Nephron progenitor cell (in vitro differentiated cells): Measurements from ENCODE around the gene CTNNA3.

Experiments used
- DNase-seq: peaks from one replicate; pipeline ENCODE4 v3.0.0; 2021
- H3K27ac Mint-ChIP-seq: 2 replicates; pipeline ENCODE4 v1.8.0; 2021; ENCODE audit warnings: mild to moderate bottlenecking, moderate library complexity, mixed read lengths
- H3K27me3 Mint-ChIP-seq: 2 replicates; pipeline ENCODE4 v1.8.0; 2021; ENCODE audit warnings: mild to moderate bottlenecking, low read depth, mixed read lengths; ENCODE audit not compliant: poor library complexity
- H3K36me3 Mint-ChIP-seq: 2 replicates; pipeline ENCODE4 v1.8.0; 2021; ENCODE audit warnings: low read depth, mixed read lengths
- H3K4me1 Mint-ChIP-seq: 2 replicates; pipeline ENCODE4 v1.8.0; 2021; ENCODE audit warnings: mixed read lengths
- H3K4me3 Mint-ChIP-seq: 2 replicates; pipeline ENCODE4 v1.8.0; 2021; ENCODE audit warnings: mild to moderate bottlenecking, moderate library complexity, mixed read lengths
- H3K9me3 Mint-ChIP-seq: 2 replicates; pipeline ENCODE4 v1.8.0; 2021; ENCODE audit warnings: mild to moderate bottlenecking, moderate library complexity, mixed read lengths
- TF ChIP-seq, protein P1 (sequence below): fragments of 200-600 bp; sonication (generic); IDR thresholded peaks from 2 replicates; pipeline ENCODE4 v1.5.0; 2021; ENCODE audit warnings: antibody characterized with exemption

CTNNA3 gene

DNA sequence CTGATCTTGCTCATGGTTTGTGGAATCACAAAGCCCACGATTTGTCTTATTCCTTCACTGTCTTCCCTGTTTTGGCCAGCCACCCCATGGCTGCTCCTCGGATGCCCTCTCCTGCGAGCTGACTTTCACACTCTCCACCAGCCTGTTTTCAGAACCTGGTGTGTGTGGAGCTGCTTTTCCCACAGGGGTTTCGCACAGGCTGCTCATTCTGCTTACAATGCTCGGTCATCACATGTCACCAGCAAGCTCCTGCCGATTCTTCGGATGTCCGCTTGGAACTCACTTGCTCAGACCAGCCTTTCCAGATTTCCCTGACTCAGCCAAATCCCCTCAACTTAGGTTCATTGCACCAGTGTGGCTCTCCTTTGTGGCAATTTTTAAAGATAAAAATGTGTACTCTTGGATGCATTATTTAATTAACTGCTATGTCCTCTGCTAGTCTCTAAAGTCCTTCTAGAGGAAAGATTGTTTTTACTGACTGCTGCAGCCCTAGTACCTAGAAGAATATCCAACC, 1788.7 kb downstream of the CTNNA3 start:
- TF ChIP-seq, protein P1, sequence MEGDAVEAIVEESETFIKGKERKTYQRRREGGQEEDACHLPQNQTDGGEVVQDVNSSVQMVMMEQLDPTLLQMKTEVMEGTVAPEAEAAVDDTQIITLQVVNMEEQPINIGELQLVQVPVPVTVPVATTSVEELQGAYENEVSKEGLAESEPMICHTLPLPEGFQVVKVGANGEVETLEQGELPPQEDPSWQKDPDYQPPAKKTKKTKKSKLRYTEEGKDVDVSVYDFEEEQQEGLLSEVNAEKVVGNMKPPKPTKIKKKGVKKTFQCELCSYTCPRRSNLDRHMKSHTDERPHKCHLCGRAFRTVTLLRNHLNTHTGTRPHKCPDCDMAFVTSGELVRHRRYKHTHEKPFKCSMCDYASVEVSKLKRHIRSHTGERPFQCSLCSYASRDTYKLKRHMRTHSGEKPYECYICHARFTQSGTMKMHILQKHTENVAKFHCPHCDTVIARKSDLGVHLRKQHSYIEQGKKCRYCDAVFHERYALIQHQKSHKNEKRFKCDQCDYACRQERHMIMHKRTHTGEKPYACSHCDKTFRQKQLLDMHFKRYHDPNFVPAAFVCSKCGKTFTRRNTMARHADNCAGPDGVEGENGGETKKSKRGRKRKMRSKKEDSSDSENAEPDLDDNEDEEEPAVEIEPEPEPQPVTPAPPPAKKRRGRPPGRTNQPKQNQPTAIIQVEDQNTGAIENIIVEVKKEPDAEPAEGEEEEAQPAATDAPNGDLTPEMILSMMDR = no peak
- Mint-ChIP-seq H3K4me1 (peaks cover 13% of the 10 kb centered on the region), H3K9me3 (no peaks in the 10 kb centered on the region), H3K4me3 (no peak overlapping the region), H3K27me3 (peaks cover 3% of the 10 kb centered on the region), H3K36me3 (no peaks in the 10 kb centered on the region), H3K27ac (no peak overlapping the region)
- DNase-seq = no peak

DNA sequence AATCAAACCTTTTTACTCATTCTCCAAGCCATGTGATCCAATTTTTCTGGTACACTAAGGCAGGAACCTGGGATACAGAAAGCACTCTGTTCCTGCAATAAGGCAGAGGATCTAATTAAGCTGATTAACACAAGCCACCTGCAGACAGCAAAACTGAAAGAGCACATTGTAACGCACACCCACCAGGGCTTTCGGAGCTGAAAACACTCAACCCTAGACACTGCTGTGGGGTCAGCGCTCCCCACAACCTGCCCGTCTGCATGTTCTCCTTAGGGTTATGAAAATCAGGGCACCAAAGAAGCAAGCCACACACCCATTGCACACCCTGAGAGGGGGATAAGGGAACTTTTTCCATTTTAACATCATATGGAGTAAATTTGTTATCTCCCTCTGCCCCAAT, 1792.4 kb downstream of the CTNNA3 start:
- H3K36me3 Mint-ChIP-seq = no peaks in the 10 kb centered on the region
- TF ChIP-seq, protein P1 = no peak
- H3K4me1 Mint-ChIP-seq = no peaks in the 10 kb centered on the region
- DNase-seq = no peak
- no peak overlapping the region for H3K27ac Mint-ChIP-seq
- H3K9me3 Mint-ChIP-seq = no peaks in the 10 kb centered on the region
- no peak overlapping the region for H3K4me3 Mint-ChIP-seq
- peaks cover 4% of the 10 kb centered on the region for H3K27me3 Mint-ChIP-seq

DNA sequence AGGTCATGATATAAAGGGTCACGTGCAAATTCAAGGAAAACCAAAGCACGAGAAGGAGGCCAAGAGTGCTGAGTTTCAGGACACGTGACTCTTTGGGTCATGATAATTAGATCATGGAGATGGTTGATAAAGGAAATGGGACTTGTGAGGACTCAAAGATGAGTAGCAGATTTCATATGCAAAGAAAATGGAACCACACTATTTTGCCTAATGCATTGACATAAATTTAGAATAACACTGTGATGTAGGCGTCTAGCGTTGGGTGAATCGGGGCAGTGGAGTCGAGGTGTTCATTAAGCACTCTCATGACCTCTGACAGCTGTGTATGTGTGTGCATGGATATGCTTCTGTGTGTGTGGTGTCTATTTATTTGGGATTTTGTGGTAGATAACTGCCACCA, 1795.7 kb downstream of the CTNNA3 start:
- no peak overlapping the region for H3K27ac Mint-ChIP-seq

DNA sequence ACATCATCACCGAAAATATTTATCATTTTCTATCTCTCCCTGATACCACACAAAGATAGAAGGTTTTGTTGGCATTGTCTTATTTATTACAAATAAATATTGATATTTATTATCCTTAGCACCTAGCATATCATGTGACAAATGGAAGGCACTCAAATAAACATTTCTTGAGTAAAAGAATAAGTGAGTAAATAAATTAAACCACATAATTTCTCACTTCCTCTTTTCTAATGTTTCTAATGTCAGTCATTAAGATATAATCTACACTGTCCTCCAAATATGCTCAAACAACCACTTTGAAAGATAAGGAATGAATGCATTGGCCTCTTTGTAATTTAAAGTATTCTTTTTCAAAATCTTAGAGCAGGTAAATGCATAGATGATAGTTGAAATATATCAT, 1797.9 kb downstream of the CTNNA3 start:
- DNase-seq = no peak
- no peak overlapping the region for H3K4me3 Mint-ChIP-seq

More for the DNA sequence above, 1795.7 kb downstream of the CTNNA3 start:
- TF ChIP-seq, protein P1 = no peak
- DNase-seq = no peak
- H3K9me3 Mint-ChIP-seq = no peaks in the 10 kb centered on the region
- H3K4me1 Mint-ChIP-seq = no peaks in the 10 kb centered on the region
- no peak overlapping the region for H3K4me3 Mint-ChIP-seq
- peaks cover 4% of the 10 kb centered on the region for H3K27me3 Mint-ChIP-seq
- no peaks in the 10 kb centered on the region for H3K36me3 Mint-ChIP-seq

DNA sequence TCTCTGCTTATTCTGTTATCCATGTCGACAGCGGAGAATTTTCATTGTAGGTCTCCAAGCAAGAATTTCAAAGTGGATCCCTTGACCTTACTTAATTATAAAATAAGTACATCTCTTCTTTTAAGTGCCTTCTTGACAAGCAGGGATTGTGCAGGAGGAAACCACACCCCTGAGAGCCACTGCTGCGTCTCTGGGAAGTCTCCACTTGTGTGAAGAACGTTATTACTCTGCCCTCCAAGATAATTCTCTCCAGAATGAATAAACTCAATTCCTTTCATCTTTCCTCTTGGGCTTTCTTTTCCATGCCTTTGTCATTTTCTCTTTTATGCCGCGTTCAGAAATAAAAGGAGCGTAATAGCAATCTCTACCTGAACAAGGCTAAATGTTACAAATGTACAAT, 1801.0 kb downstream of the CTNNA3 start:
- Mint-ChIP-seq H3K4me3 (no peak overlapping the region), H3K27ac (no peak overlapping the region), H3K36me3 (no peaks in the 10 kb centered on the region), H3K27me3 (no peaks in the 10 kb centered on the region), H3K4me1 (no peaks in the 10 kb centered on the region), H3K9me3 (no peaks in the 10 kb centered on the region)
- TF ChIP-seq, protein P1 = no peak
- no peak for DNase-seq

More for the DNA sequence above, 1797.9 kb downstream of the CTNNA3 start:
- TF ChIP-seq, protein P1 = no peak
- Mint-ChIP-seq H3K27me3 (peaks cover 4% of the 10 kb centered on the region), H3K4me1 (no peaks in the 10 kb centered on the region), H3K36me3 (no peaks in the 10 kb centered on the region), H3K27ac (no peak overlapping the region), H3K9me3 (no peaks in the 10 kb centered on the region)

DNA sequence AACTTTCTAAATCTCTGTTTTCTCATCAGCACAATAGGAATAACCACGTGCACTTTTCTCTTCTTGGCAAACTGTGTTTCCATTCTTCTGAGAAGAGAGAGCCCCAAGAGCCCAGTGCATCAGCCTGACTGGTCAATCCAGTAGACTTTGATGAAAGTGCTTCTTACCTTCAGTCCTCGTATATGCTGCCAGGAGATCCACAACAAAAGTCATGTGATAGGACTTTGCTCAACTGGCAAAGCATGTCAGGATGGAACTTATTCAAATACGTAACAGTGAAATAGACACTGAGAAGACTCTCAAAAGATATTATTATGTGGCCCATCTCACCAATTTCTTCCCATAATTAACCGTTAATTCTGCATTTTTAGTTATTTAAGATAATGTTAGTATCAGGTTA, 1801.6 kb downstream of the CTNNA3 start:
- Mint-ChIP-seq H3K27me3 (no peaks in the 10 kb centered on the region), H3K9me3 (no peaks in the 10 kb centered on the region), H3K27ac (no peak overlapping the region), H3K4me1 (no peaks in the 10 kb centered on the region), H3K36me3 (no peaks in the 10 kb centered on the region), H3K4me3 (no peak overlapping the region)
- no peak for DNase-seq
- TF ChIP-seq, protein P1 = no peak
